CD4-positive, alpha-beta memory T cell (primary cell): Measurements from ENCODE around the gene THYN1. TPM values are rescaled to one million over a fixed set of nuclear protein-coding genes. Genes with fewer than 3 reads are reported as not detected.

Source experiments
- CTCF ChIA-PET: fragments of 350-600 bp; sonication (Branson Sonifier 250); formaldehyde crosslinking; loops from one replicate; lab custom pipeline; 2021; ENCODE audit warnings: inconsistent platforms; ENCODE audit not compliant: partially characterized antibody; lab: Charles Lee
- POLR2A ChIA-PET: fragments of 350-600 bp; sonication (Branson Sonifier 250); formaldehyde crosslinking; loops from one replicate; lab custom pipeline; 2021; ENCODE audit not compliant: partially characterized antibody; lab: Charles Lee
- DNase-seq, 5 donors: peaks; one replicate each; pipeline versions ENCODE4 v3.0.0 to v3.0.0-alpha.2; 2020 to 2022; ENCODE audit warnings: mixed read lengths in 1 of 5
- H3K27ac ChIP-seq: one replicate; pipeline ENCODE4 v1.7.0; 2013; ENCODE audit warnings: low read depth, low read length
- H3K27me3 ChIP-seq: 2 replicates; pipeline ENCODE4 v1.7.0; 2013; ENCODE audit warnings: mild to moderate bottlenecking, low read length, moderate library complexity; ENCODE audit not compliant: insufficient read depth
- H3K36me3 ChIP-seq: 2 replicates; pipeline ENCODE4 v1.7.0; 2013; ENCODE audit warnings: mild to moderate bottlenecking, low read length, moderate library complexity; ENCODE audit not compliant: insufficient read depth
- H3K4me1 ChIP-seq: 2 replicates; pipeline ENCODE4 v1.7.0; 2013; ENCODE audit warnings: mild to moderate bottlenecking, low read length, moderate library complexity; ENCODE audit not compliant: insufficient read depth
- H3K4me3 ChIP-seq, 2 donors: one replicate each; pipeline ENCODE4 v1.7.0; 2013; ENCODE audit warnings: low read length in 2 of 2, mild to moderate bottlenecking in 1 of 2
- H3K9me3 ChIP-seq, 2 donors: one replicate each; pipeline ENCODE4 v1.7.0; 2013; ENCODE audit warnings: low read length in 2 of 2, control low read depth in 1 of 2; ENCODE audit not compliant: control insufficient read depth in 1 of 2
- H3K27ac Mint-ChIP-seq, 7 donors: one replicate each; pipeline ENCODE4 v1.8.0; 2020 to 2021; ENCODE audit warnings: mixed read lengths in 7 of 7, mild to moderate bottlenecking in 6 of 7, inconsistent platforms in 3 of 7, moderate library complexity in 3 of 7
- H3K27me3 Mint-ChIP-seq, 2 donors: one replicate each; pipeline ENCODE4 v1.8.0; 2020 to 2021; ENCODE audit warnings: mixed read lengths in 2 of 2
- H3K36me3 Mint-ChIP-seq, 2 donors: one replicate each; pipeline ENCODE4 v1.8.0; 2020 to 2021; ENCODE audit warnings: mixed read lengths in 2 of 2, inconsistent platforms in 1 of 2, mild to moderate bottlenecking in 1 of 2
- H3K4me1 Mint-ChIP-seq, 4 donors: one replicate each; pipeline ENCODE4 v1.8.0; 2020 to 2021; ENCODE audit warnings: mixed read lengths in 4 of 4, mild to moderate bottlenecking in 1 of 4
- H3K4me3 Mint-ChIP-seq, 8 donors: one replicate each; pipeline ENCODE4 v1.8.0; 2020 to 2021; ENCODE audit warnings: mixed read lengths in 8 of 8, mild to moderate bottlenecking in 7 of 8, moderate library complexity in 6 of 8, inconsistent platforms in 3 of 8
- H3K9me3 Mint-ChIP-seq, 8 donors: one replicate each; pipeline ENCODE4 v1.8.0; 2020 to 2021; ENCODE audit warnings: mixed read lengths in 8 of 8, mild to moderate bottlenecking in 5 of 8, inconsistent platforms in 3 of 8, moderate library complexity in 1 of 8
- intact Hi-C: fragments of 100-400 bp; cut with micrococcal nuclease; formaldehyde crosslinking; loops from one replicate; pipeline ENCODE4 v1.15.1; 2023
- polyA plus RNA-seq, 2 donors: library from polyadenylated mRNA; unstranded; fragments of 300-500 nt; fragmentation: Illumina TruSeq; gene quantifications; one replicate each; pipeline ENCODE4 v1.2.3, GENCODE V29; 2021
- total RNA-seq, 2 experiments: library from RNA; stranded (reverse); gene quantifications; one replicate each; pipeline ENCODE4 v1.2.3, GENCODE V29; 2021

THYN1 gene
- total and polyA plus RNA-seq, 4 experiments from 2014 or later = 59.3 to 163 (median 94.5) TPM

GRCh38 chr11:134250675-134251074 lies 2.5 kb downstream of the THYN1 start:
- H3K4me3 Mint-ChIP-seq = no peak overlapping the region
- Histone ChIP-seq H3K4me1 (peaks cover 30% of the 10 kb centered on the region), H3K27ac (no peak overlapping the region), H3K27me3 (no peaks in the 10 kb centered on the region), H3K36me3 (peaks cover 46% of the 10 kb centered on the region), H3K9me3 (no peaks in the 10 kb centered on the region), H3K4me3 (no peak overlapping the region)
- no peaks in the 10 kb centered on the region for H3K27me3 Mint-ChIP-seq
- no peaks in the 10 kb centered on the region for H3K9me3 Mint-ChIP-seq
- H3K4me1 Mint-ChIP-seq = peaks cover 21 to 40% (median 30%) of the 10 kb centered on the region in 4 donors
- peaks cover 28 to 55% of the 10 kb centered on the region in 2 donors for H3K36me3 Mint-ChIP-seq
- no peak for DNase-seq
- ChIA-PET POLR2A (interaction anchor here (1.4 to 8.2 kb wide), 3 partner anchors 11 to 26 kb away, joined by 3 to 92 read pairs (median 4); partner anchors contain the start of genes NCAPD3 and VPS26B), CTCF (interaction anchor here (0.6 to 2.3 kb wide), 5 partner anchors 11 to 46 kb away, joined by 3 to 9 read pairs (median 3); no protein-coding TSS in a partner anchor)
- intact Hi-C loops = no loop called here
- H3K27ac Mint-ChIP-seq = peak overlapping the region in 1 of 7 donors; percentile 7

GRCh38 chr11:134250246-134250645 lies 2.9 kb downstream of the THYN1 start:
- Histone ChIP-seq H3K4me1 (peaks cover 30% of the 10 kb centered on the region), H3K27ac (no peak overlapping the region), H3K27me3 (no peaks in the 10 kb centered on the region), H3K9me3 (no peaks in the 10 kb centered on the region), H3K4me3 (no peak overlapping the region), H3K36me3 (peaks cover 48% of the 10 kb centered on the region)
- H3K9me3 Mint-ChIP-seq = no peaks in the 10 kb centered on the region
- peaks cover 20 to 37% (median 27%) of the 10 kb centered on the region in 4 donors for H3K4me1 Mint-ChIP-seq
- no peak for DNase-seq
- no peak overlapping the region for H3K4me3 Mint-ChIP-seq
- ChIA-PET CTCF (interaction anchor here (0.6 to 2.3 kb wide), 3 partner anchors 13 to 45 kb away, joined by 3 to 9 read pairs (median 3); no protein-coding TSS in a partner anchor), POLR2A (interaction anchor here (1.4 to 8.2 kb wide), 3 partner anchors 11 to 25 kb away, joined by 3 to 92 read pairs (median 4); partner anchors contain the start of genes NCAPD3 and VPS26B)
- peaks cover 28 to 58% of the 10 kb centered on the region in 2 donors for H3K36me3 Mint-ChIP-seq
- H3K27me3 Mint-ChIP-seq = no peaks in the 10 kb centered on the region
- intact Hi-C loops = no loop called here
- H3K27ac Mint-ChIP-seq = peak overlapping the region in 1 of 7 donors; percentile 50

- H3K36me3 Mint-ChIP-seq = peaks cover 28 to 70% of the 10 kb centered on the region in 2 donors
- H3K36me3 ChIP-seq = peaks cover 59% of the 10 kb centered on the region
- H3K27me3 ChIP-seq = no peaks in the 10 kb centered on the region
- no peak overlapping the region for H3K4me3 Mint-ChIP-seq
- ChIA-PET CTCF (interaction anchor here (0.9 to 2.3 kb wide), 5 partner anchors 14 to 197 kb away, joined by 3 to 9 read pairs (median 4); partner anchors contain the start of gene GLB1L3), POLR2A (interaction anchor here (1.4 to 8.2 kb wide), 2 partner anchors 24 to 27 kb away, joined by 4 to 92 read pairs; partner anchors contain the start of genes GLB1L3, NCAPD3 and VPS26B)
- intact Hi-C loops = no loop called here
- no peaks in the 10 kb centered on the region for H3K27me3 Mint-ChIP-seq
- no peaks in the 10 kb centered on the region for H3K9me3 ChIP-seq
- no peak overlapping the region for H3K4me3 ChIP-seq
- no peaks in the 10 kb centered on the region for H3K9me3 Mint-ChIP-seq
- peaks cover 13 to 25% (median 17%) of the 10 kb centered on the region in 4 donors for H3K4me1 Mint-ChIP-seq
- peaks cover 20% of the 10 kb centered on the region for H3K4me1 ChIP-seq
- peak overlapping the region in 6 of 7 donors; percentile 7 to 70 (median 36) for H3K27ac Mint-ChIP-seq
- DNase-seq = no peak
- no peak overlapping the region for H3K27ac ChIP-seq
Measured at GRCh38 chr11:134248910-134249480, 4.2 kb downstream of the THYN1 start.

GRCh38 chr11:134246678-134247077 lies 6.5 kb downstream of the THYN1 start:
- intact Hi-C loops = no loop called here
- H3K36me3 ChIP-seq = peaks cover 76% of the 10 kb centered on the region
- DNase-seq = no peak
- no peaks in the 10 kb centered on the region for H3K27me3 Mint-ChIP-seq
- H3K27ac Mint-ChIP-seq = peak overlapping the region in 5 of 7 donors; percentile 6 to 70 (median 69)
- H3K36me3 Mint-ChIP-seq = peaks cover 39 to 81% of the 10 kb centered on the region in 2 donors
- H3K9me3 ChIP-seq = no peaks in the 10 kb centered on the region
- POLR2A ChIA-PET = no interaction called here
- no peaks in the 10 kb centered on the region for H3K27me3 ChIP-seq
- CTCF ChIA-PET = no interaction called here
- H3K4me1 Mint-ChIP-seq = peaks cover 1 to 4% (median 3%) of the 10 kb centered on the region in 4 donors
- no peak overlapping the region for H3K27ac ChIP-seq
- no peak overlapping the region for H3K4me3 Mint-ChIP-seq
- H3K4me3 ChIP-seq = no peak overlapping the region
- H3K4me1 ChIP-seq = peaks cover 8% of the 10 kb centered on the region
- H3K9me3 Mint-ChIP-seq = no peaks in the 10 kb centered on the region

GRCh38 chr11:134246100-134246499 lies 7.1 kb downstream of the THYN1 start:
- peaks cover 74% of the 10 kb centered on the region for H3K36me3 ChIP-seq
- H3K27ac ChIP-seq = no peak overlapping the region
- peaks cover 39 to 82% of the 10 kb centered on the region in 2 donors for H3K36me3 Mint-ChIP-seq
- H3K4me1 Mint-ChIP-seq = no peaks in the 10 kb centered on the region
- CTCF ChIA-PET = no interaction called here
- H3K27me3 Mint-ChIP-seq = no peaks in the 10 kb centered on the region
- H3K9me3 ChIP-seq = no peaks in the 10 kb centered on the region
- intact Hi-C loops = no loop called here
- no peak for DNase-seq
- no peak overlapping the region for H3K4me3 ChIP-seq
- POLR2A ChIA-PET = no interaction called here
- H3K9me3 Mint-ChIP-seq = no peaks in the 10 kb centered on the region
- H3K27ac Mint-ChIP-seq = peak overlapping the region in 1 of 7 donors; percentile 31
- H3K4me3 Mint-ChIP-seq = no peak overlapping the region
- H3K4me1 ChIP-seq = peaks cover 3% of the 10 kb centered on the region
- H3K27me3 ChIP-seq = no peaks in the 10 kb centered on the region

- Mint-ChIP-seq H3K9me3 (no peaks in the 10 kb centered on the region), H3K4me3 (no peak overlapping the region), H3K4me1 (no peaks in the 10 kb centered on the region), H3K27me3 (no peaks in the 10 kb centered on the region), H3K36me3 (peaks cover 39 to 84% of the 10 kb centered on the region in 2 donors), H3K27ac (no peak overlapping the region)
- POLR2A ChIA-PET = interaction anchor here (2.6 kb wide), 1 partner anchor 21 kb away, joined by 19 read pairs; the partner anchor contains the start of genes NCAPD3 and VPS26B
- peaks cover 69% of the 10 kb centered on the region for H3K36me3 ChIP-seq
- H3K9me3 ChIP-seq = no peaks in the 10 kb centered on the region
- no peak for DNase-seq
- H3K4me3 ChIP-seq = no peak overlapping the region
- intact Hi-C loops = loop anchor here (2.0 kb wide), 1 partner anchor 21 kb away; the partner anchor contains the start of gene VPS26B
- no peaks in the 10 kb centered on the region for H3K4me1 ChIP-seq
- no peaks in the 10 kb centered on the region for H3K27me3 ChIP-seq
- no peak overlapping the region for H3K27ac ChIP-seq
- CTCF ChIA-PET = interaction anchor here (1.6 kb wide), 1 partner anchor 38 kb away, joined by 4 read pairs; no protein-coding TSS in a partner anchor
Measured at GRCh38 chr11:134245434-134245833, 7.7 kb downstream of the THYN1 start.

- no peaks in the 10 kb centered on the region for H3K9me3 Mint-ChIP-seq
Measured at GRCh38 chr11:134244593-134244992, 8.6 kb downstream of the THYN1 start.

More at GRCh38 chr11:134244593-134244992, 8.6 kb downstream of the THYN1 start:
- POLR2A ChIA-PET = interaction anchor here (2.6 kb wide), 1 partner anchor 20 kb away, joined by 19 read pairs; the partner anchor contains the start of genes NCAPD3 and VPS26B
- H3K9me3 ChIP-seq = no peaks in the 10 kb centered on the region
- no peak overlapping the region for H3K27ac ChIP-seq
- H3K36me3 ChIP-seq = peaks cover 69% of the 10 kb centered on the region
- peak overlapping the region in 1 of 7 donors; percentile 43 for H3K27ac Mint-ChIP-seq
- H3K4me3 ChIP-seq = no peak overlapping the region
- peaks cover 44 to 85% of the 10 kb centered on the region in 2 donors for H3K36me3 Mint-ChIP-seq
- H3K27me3 ChIP-seq = no peaks in the 10 kb centered on the region
- no peaks in the 10 kb centered on the region for H3K27me3 Mint-ChIP-seq
- CTCF ChIA-PET = interaction anchor here (0.6 to 1.6 kb wide), 11 partner anchors 13 to 317 kb away, joined by 3 to 9 read pairs (median 3); partner anchors contain the start of genes GLB1L3, NCAPD3 and VPS26B
- H3K4me3 Mint-ChIP-seq = no peak overlapping the region
- intact Hi-C loops = loop anchor here (1.0 to 2.0 kb wide), 2 partner anchors 20 to 37 kb away; partner anchors contain the start of gene VPS26B
- peak in 2 of 5 donors; percentile 17 to 19 for DNase-seq
- H3K4me1 Mint-ChIP-seq = no peaks in the 10 kb centered on the region
- H3K4me1 ChIP-seq = no peaks in the 10 kb centered on the region
